ENCODE data around the gene PLEKHH2. TPM values are rescaled to one million over a fixed set of nuclear protein-coding genes. Genes with fewer than 3 reads are reported as not detected.

PLEKHH2 gene
- total RNA-seq, 4 donors from 2014 or later: 9.8 to 32.3 (median 27.0) TPM

GRCh38 chr2:43762286-43762685, 125.2 kb downstream of the PLEKHH2 start:
- TF ChIP-seq CTCF (IDR thresholded peaks at IDR 0.05): no peak
- ATAC-seq (ENCODE audit: low FRiP score) (no peak), DNase-seq (ENCODE audit: low spot score) (no peak)

GRCh38 chr2:43763091-43763490, 126.0 kb downstream of the PLEKHH2 start:
- no peak for ATAC-seq (ENCODE audit: low FRiP score)
- TF ChIP-seq CTCF (IDR thresholded peaks at IDR 0.05): no peak
- DNase-seq (ENCODE audit: low spot score): no peak

DNA sequence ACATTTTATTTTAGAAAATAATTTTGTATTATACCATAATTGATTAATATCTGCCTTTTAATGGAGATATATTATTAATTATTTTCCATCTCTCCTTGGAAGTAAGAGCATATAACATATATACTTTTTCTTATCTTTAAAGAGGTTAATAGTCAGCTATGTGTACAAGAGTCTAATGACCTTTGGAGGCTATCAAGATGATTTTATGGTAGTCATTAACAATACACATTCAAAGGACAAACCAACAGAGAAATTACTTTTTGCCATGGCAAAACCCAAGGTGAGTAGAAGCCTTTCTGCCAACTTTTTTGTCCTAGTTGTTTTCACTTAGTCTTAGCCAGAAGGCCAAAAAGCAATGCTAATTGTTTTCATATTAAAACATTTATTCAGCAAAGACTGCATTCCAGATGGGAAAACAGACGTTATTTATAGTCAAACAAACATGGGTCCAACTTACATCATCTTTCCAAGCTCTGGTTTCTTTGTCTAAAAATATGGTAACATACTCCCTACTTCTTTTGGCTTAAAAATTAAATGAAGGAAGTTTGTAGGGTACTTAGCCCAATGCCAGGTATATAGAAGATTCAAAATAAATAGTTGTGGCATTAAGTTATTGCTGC, 127.1 kb downstream of the PLEKHH2 start:
- no peak for TF ChIP-seq CTCF (IDR thresholded peaks at IDR 0.05)

DNA sequence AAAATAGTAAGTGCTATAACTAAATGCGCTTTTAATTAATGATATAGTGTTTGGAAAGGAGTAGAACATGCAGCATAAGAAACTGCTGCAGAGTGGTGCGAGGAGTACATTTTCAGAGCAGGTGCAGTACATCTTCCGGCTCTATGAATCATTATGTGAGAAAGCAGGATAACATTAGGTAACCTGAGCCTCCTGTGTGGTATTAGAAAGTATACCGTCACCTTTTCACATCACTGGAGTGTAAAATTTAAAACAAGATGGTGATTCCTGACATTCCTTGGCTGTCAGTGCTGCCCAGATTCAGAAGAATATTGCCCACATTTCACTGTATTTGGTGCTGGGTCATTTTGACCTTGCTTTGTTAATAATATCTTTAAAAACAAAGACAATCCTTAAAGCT, 128.9 kb downstream of the PLEKHH2 start:
- ATAC-seq (ENCODE audit: low FRiP score) (no peak), DNase-seq (ENCODE audit: low spot score) (no peak)
- TF ChIP-seq CTCF (IDR thresholded peaks at IDR 0.05): no peak

More for the DNA sequence above, 127.1 kb downstream of the PLEKHH2 start:
- ATAC-seq (ENCODE audit: low FRiP score) (no peak), DNase-seq (ENCODE audit: low spot score) (no peak)

DNA sequence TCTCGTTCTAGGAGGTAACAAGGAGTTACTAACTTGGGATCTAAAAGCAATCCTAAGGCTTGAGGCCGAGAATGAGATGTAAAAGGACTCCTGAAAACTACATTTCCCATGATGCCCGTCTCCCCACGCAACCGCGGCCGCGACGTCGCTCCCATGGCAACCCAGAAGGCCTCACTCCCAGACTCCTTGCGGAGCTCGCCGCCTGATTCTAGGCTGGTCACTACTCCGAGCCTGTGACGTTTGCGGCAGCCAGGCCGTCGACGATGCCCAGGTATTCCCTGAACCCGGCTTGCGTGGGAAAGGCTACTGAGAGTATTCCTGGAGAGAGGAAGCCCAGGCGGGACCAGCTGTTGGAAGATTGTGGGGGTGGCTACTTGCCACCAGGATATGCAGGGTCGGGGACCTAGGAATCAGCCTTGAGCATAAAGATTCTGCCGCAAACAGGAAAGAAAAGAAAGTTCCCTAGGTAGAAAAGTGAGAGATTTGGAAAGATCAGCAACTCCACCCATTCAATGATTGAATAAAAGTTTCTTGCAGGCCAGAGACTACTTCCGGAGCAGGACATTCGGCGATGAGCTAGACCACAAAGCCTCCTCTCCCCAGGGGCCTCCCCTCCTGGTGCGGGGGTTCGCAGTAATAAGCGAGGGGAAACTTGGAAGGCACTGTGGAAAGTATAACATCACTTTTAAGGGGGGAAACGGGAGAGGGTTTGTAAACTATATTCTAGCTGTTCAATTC, 137.0 kb downstream of the PLEKHH2 start, which contains the start of gene DYNC2LI1:
TSS of gene DYNC2LI1 (plus strand) at position 164 of the 738 bp plus-strand sequence. CDS start at position 264, 100 bp downstream.
- ATAC-seq (ENCODE audit: low FRiP score) (peak; percentile 98), DNase-seq (ENCODE audit: low spot score) (peak; percentile 60)
- TF ChIP-seq CTCF (IDR thresholded peaks at IDR 0.05): no peak

DNA sequence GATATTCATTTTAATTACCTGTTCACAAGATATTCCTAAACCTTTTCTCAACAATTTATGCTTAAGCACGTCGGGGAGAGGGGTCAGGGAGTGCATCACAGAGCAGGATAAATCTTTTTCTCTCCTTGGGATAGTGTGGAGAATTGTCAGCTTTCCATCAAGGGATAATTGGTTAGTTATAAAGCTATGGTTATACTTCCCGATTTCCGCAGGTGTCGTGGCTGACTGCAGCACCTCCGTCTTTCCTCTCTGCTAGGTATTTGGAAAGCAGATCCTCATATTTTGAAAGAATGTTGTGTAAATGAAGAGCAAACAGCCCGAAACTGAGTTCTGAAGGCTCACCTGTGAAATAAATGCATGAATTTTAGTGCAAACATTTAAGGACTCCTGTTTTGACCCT, 137.6 kb downstream of the PLEKHH2 start:
- DNase-seq (ENCODE audit: low spot score) (no peak), ATAC-seq (ENCODE audit: low FRiP score) (no peak)
- no peak for TF ChIP-seq CTCF (IDR thresholded peaks at IDR 0.05)

- TF ChIP-seq CTCF (IDR thresholded peaks at IDR 0.05): no peak
- DNase-seq (ENCODE audit: low spot score) (no peak), ATAC-seq (ENCODE audit: low FRiP score) (no peak)
Measured at GRCh38 chr2:43776324-43776723, 139.3 kb downstream of the PLEKHH2 start.

All from omental fat pad (tissue), 4 donors.